ENCODE results near the gene FGD3.

Gene FGD3

GRCh38 chr9:92960561-92961290 lies 13.4 kb downstream of the FGD3 start:
- no peak for DNase-seq (ENCODE audit: low read depth)

GRCh38 chr9:92961627-92962302 lies 14.4 kb downstream of the FGD3 start:
- no peak for DNase-seq (ENCODE audit: low read depth)

- no peak for DNase-seq (ENCODE audit: low read depth)
Measured at GRCh38 chr9:92962303-92962649, 15.0 kb downstream of the FGD3 start.

- DNase-seq (ENCODE audit: low read depth): no peak
Measured at GRCh38 chr9:92962846-92963245, 15.5 kb downstream of the FGD3 start.

- DNase-seq (ENCODE audit: low read depth): no peak
Measured at GRCh38 chr9:92963831-92964606, 16.7 kb downstream of the FGD3 start.

- no peak for DNase-seq (ENCODE audit: low read depth)
Measured at GRCh38 chr9:92964607-92965060, 17.3 kb downstream of the FGD3 start.

GRCh38 chr9:92965061-92965758 lies 17.9 kb downstream of the FGD3 start:
- no peak for DNase-seq (ENCODE audit: low read depth)

GRCh38 chr9:92965759-92966517 lies 18.6 kb downstream of the FGD3 start:
- no peak for DNase-seq (ENCODE audit: low read depth)

- DNase-seq (ENCODE audit: low read depth): no peak
Measured at GRCh38 chr9:92966518-92966800, 19.1 kb downstream of the FGD3 start.

GRCh38 chr9:92968081-92968480 lies 20.8 kb downstream of the FGD3 start:
- DNase-seq (ENCODE audit: low read depth): no peak

GRCh38 chr9:92969516-92970466 lies 22.5 kb downstream of the FGD3 start:
- no peak for DNase-seq (ENCODE audit: low read depth)

GRCh38 chr9:92970467-92970923 lies 23.2 kb downstream of the FGD3 start:
- DNase-seq (ENCODE audit: low read depth): no peak

GRCh38 chr9:92971121-92971520 lies 23.8 kb downstream of the FGD3 start:
- no peak for DNase-seq (ENCODE audit: low read depth)

GRCh38 chr9:92971776-92972175 lies 24.5 kb downstream of the FGD3 start:
- DNase-seq (ENCODE audit: low read depth): no peak

- no peak for DNase-seq (ENCODE audit: low read depth)
Measured at GRCh38 chr9:92973700-92974099, 26.4 kb downstream of the FGD3 start.

GRCh38 chr9:92974161-92974661 lies 26.9 kb downstream of the FGD3 start:
- DNase-seq (ENCODE audit: low read depth): no peak

GRCh38 chr9:92974761-92975755 lies 27.7 kb downstream of the FGD3 start:
- DNase-seq (ENCODE audit: low read depth): no peak

- no peak for DNase-seq (ENCODE audit: low read depth)
Measured at GRCh38 chr9:92976431-92976830, 29.1 kb downstream of the FGD3 start.

- no peak for DNase-seq (ENCODE audit: low read depth)
Measured at GRCh38 chr9:92977279-92977678, 30.0 kb downstream of the FGD3 start.
